GM21825 (cell line): Measurements from ENCODE around the gene KDM4B.
"Not testable (repeated sequence)": the region's sequence is repeated elsewhere in the genome, so short reads cannot be mapped to it uniquely, and the experiment has no call there.

Source experiments
- ATAC-seq: cut with Tn5 transposase; IDR thresholded peaks from one replicate; pipeline ENCODE4 v1.9.1; 2021; ENCODE audit warnings: mild to moderate bottlenecking, moderate library complexity; ENCODE audit not compliant: unreplicated experiment

The KDM4B gene

DNA sequence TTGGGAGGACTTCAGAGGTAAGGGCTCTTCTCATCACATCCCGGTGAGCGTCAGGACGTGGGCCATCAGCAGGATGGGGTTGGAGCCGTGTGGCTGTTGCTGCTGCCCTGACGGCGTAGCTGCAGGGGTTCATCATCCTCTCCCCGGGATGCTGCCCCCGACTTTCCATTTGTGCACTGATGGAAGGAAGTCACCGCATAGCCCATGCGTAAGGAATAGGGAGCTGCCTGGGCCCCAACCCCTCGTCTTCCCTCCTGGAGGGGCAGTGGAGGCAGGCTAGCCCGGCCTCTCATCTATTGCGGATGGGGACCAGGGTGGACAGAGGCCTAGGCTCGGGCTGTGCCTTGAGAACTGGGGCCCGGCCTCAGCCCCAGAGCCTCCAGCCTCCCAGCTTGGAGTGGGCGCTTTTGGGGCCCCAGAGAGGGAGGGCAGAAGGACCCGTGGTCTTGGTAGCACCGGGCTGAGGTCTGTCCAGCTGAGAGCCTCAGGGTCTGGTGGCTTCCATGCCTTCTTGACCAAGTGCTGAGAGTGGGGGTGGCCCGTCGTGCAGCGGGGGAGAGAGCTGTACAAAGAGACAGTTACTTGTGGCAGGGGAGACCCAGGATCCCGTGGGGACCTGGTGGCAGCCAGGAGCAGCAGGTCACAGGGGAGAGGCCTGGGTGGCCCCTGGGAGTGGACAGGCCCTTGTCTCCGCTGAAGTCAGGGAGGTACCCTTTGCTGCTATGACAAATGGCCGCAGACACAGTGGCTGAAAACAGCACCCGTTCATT lies 44.0 kb downstream of the KDM4B start:
- ATAC-seq, result no peak

DNA sequence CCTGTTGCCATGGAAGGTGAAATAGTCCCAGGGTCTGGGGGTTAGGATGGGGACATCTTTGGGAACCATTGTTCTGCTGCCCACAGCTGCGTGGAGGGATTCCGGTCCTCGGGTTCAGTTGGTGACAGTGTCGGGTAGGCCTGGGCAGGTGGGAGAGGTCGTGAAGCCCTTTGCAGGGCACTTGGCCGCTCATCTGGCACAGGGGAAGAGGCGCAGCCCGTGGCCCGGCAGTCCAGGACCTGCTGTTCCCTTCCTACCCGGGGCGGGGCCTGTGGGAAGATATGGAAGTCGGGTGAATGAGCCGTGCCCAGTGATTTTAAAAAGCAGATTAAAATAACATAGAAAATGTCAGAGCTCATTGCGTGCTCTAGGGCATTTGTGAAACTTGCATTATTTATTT lies 44.8 kb downstream of the KDM4B start:
- ATAC-seq, result no peak

GRCh38 chr19:5014941-5015340 lies 46.0 kb downstream of the KDM4B start:
- ATAC-seq, result no peak

DNA sequence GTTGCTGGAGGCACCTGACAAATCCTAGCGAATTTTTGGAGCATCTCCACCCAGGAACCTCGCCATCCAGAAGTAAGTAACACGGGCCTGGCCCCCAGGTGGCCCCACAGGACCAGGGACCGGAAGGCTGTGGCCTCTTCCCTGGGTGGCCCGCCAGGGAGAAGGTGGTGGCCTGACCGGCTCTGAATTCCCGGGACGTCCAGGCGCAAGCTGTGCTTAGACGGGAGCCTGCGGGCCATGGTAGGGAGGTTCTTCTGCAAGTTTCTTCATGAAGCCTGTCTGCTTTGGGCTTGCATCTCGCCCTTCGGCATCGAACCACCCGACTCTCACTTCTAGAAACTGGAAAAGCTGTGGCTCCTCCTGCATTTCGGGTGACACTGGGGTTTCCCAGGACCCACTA lies 47.4 kb downstream of the KDM4B start:
- no peak for ATAC-seq

DNA sequence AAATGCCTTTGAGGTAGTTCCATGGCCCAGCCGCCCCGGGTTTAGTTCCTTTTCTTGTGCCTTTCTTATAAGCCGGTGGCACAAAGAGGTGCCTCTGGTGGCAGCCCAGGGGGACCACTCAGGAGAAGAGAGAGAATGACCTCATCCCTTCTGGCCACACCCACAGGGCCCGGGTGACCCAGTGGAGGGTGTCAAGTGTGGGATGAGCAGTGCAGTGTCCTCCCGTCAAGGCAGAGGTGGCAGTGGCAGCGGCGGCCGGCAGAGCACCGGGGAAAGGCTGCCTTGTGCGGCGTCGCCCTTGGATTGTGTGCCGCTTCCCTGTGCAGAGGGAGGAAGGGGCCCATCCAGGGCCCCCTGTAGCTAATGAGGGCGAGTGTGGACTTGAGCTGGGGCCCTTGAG lies 47.9 kb downstream of the KDM4B start:
- no peak for ATAC-seq

DNA sequence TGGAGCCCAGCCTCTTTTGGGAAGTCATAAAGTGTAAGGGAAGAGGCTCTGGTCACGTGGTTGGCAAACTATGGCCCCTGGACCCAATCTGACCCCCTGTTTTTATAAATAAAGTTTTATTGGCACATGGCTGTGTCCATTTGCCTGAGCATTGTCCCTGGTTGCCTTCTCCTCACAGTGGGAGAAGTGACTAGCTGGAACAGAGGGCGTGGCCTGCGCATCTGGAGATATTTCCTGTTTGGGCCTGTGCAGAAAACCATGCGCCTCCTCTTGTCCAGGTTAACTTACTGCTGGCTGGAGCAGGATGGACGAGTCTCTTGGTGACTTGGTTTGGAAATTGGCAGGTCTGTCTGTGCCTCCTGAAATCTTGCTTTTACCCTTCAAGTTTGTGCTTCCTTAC lies 48.3 kb downstream of the KDM4B start:
- ATAC-seq, result no peak

DNA sequence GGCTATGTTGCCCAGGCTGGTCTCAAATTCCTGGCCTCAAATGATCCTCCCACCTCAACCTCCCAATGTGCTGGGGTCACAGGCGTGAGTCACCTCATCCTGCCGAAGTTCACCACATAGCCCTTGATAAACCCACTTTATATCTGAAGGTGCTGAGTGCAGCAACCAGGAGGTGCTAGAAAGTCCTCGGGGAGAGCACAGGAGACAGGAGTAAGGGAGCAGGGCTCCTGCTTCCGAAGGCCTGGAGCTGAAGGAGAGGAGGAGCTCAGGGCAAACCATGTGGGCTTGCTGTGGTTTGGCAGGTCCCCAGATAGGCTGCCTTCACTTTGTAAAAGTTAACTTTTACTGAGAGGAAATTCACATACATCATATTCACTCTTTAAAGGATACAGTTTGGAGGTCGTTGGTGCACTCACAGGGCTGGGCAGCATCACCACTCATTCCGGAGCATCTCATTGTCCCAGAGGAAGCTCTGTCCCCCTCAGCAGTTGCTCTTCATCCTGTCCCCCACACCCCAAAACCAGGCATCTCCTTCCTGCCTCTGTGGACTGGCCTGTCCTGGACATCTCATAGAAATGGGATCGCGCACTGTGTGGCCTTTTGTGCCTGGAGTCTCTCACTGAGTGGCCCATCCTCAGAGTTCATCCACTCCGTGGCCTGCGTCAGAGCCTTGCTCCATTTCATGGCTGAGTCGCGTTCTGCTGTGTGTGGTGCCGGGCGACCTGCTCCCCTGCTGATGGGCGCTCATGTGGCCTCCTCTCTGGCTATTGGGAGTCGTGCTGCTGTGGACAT lies 49.5 kb downstream of the KDM4B start:
- ATAC-seq, result no peak

DNA sequence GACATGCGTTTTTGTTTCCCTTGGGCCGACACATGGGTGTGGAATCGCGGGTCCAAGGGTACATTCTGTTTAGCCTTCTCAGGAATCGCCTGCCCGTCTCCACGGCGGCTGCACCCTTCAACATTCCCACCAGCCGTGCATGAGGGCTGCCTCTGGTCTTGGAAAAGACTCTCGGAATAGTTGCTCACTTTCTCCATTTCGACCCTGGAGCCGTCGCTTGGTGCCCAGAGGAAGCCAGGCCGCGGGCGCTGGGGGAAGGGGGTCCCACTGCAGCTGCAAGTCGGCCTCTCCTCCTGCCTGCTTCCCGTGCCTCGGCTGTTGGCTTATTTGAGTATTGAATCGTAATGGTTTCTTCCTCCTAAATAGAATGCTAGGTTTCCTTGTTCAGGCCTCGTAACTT lies 51.5 kb downstream of the KDM4B start:
- ATAC-seq, result no peak

GRCh38 chr19:5021046-5021445 lies 52.1 kb downstream of the KDM4B start:
- ATAC-seq, result no peak

DNA sequence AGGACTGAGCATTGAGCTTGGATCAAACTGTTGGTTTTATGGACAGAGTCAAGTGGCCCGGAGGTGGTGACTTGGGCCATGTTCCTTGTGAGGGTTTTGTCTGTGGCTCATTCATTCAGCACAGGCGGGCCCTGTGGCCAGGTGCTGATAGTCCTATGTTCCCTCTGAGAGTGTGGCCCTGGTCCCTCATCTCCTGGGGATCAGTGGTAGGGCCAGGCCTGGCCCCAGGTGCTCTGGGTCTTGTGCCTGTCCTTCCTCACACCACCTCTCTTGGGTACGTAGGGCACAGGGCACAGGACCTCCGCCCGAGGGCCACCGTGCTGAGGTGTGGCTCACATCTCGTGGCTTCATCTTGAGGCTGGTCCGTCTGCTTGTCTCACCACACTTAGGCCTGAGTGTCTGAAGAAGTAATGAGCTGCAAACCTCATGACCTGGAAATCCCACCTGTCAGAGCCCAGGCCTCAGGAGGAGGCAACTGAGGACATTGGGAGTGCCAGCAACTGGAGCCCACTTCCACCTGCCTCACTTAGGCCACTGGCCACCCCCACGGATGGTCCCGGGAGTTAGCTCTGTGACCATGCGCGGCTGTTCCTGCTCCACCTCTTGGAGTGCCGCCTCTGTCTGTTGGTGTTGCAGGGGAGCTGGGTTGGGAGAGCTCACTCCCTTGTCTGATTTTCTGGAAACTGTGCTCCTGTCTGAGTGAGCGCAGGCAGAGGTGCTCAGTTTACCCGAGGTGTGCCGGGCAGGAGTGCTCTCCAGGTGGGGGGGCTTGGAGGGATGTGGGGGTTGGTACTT lies 53.4 kb downstream of the KDM4B start:
- no peak for ATAC-seq

DNA sequence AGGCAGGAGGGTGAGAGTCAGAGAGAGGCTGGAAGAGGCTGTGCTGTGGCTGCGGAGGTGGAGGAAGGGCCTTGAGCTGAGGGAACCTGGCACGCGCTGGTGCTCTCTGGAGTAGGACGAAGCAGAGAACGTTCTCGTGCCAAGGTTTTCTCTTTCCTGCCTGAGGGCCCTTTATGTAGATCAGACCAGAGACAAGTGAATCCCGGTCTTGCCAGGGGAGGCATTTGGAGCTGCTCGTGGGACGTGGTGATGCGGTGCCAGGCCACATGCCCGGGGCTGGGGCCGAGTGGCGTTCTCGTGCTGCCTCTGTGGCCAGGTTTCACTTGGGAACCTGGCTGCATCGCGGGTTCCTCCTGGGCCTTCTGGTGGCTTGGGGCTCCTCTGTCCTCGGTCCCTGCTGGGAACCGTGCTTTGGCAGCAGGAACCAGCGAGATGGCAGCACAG lies 54.2 kb downstream of the KDM4B start:
- no peak for ATAC-seq

DNA sequence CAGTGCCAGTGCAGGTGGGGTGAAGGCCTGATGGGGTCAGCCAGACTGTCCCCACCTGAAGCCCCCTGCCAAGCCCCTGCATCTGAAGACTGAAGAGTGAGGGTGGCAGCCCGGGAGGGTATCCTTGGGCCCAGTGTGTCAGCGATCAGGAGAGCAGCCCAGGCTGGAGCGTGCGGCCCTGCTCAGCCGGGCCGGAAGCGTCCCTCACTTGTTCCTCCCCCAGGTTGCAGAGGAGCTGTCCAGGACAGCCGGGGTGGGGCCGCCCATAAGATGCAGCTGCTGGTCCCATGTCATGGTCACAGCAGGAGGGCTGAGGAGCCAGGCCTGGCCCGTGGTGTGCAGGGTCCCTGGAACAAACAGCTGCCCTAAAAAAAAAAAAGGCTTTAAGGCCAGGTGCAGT lies 55.4 kb downstream of the KDM4B start:
- no peak for ATAC-seq

- no peak for ATAC-seq
These were observed 56.1 kb downstream of the KDM4B start for GRCh38 chr19:5025027-5025426.

GRCh38 chr19:5026706-5027273 lies 57.9 kb downstream of the KDM4B start:
- no peak for ATAC-seq

GRCh38 chr19:5028229-5028886 lies 59.4 kb downstream of the KDM4B start:
- no peak for ATAC-seq

GRCh38 chr19:5029596-5029995 lies 60.7 kb downstream of the KDM4B start:
- ATAC-seq, result not testable (repeated sequence)

- ATAC-seq, result no peak
These were observed 61.4 kb downstream of the KDM4B start for GRCh38 chr19:5030136-5030820.

GRCh38 chr19:5030822-5031221 lies 61.9 kb downstream of the KDM4B start:
- peak; percentile 3 for ATAC-seq

DNA sequence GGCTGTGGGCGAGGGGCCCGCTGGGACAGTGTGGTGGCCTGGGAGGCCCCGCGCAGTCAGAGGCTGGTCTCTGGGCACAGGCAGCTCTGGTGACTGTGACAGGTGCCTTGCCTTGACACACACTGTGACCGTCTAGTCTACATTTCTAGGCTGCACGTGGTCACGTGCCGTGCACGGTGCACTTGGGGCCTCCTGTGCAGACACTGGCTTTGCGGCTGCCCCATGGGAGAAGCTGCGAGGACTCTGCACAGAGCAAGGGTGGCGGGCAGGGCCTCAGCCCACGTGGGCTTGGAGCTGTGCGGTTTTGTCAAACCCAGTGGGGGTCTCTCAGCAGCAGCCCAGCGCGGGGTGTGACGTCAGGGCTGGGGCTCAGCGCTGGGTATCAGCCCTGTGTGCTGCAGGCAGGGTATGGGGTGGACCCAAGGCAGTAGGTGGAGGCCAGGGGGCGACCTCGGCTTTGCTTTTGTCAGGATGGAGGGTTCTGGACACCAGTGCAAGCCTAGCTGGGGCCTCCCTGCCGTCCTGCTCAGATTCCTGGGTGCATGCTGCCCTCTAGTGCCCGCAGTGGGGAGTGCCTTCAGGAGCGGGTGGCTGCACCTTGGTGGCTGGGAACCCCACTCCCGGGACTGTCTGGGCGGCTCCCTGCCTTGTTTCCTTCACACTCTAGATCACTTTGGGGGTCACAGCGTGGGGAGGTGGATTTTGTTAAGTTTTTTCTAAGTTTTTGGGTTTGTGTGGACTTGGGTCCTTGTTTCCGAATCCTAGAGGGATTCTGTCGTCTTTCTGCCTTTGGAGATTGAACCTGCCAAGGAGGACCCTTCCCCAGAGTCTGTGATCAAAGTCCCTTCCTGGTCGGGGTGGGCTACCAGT lies 62.6 kb downstream of the KDM4B start:
- ATAC-seq, result peak; percentile 52
